Middle frontal gyrus (tissue), 1 donor: ENCODE measurements around the gene TMEM126A.
"Not testable (repeated sequence)": the region's sequence is repeated elsewhere in the genome, so short reads cannot be mapped to it uniquely, and the experiment has no call there.

Experiments
- DNase-seq: peaks from one replicate; pipeline ENCODE4 v3.0.0-alpha.2; 2015; ENCODE audit warnings: low spot score; ENCODE audit errors: extremely low spot score

The TMEM126A gene

DNA sequence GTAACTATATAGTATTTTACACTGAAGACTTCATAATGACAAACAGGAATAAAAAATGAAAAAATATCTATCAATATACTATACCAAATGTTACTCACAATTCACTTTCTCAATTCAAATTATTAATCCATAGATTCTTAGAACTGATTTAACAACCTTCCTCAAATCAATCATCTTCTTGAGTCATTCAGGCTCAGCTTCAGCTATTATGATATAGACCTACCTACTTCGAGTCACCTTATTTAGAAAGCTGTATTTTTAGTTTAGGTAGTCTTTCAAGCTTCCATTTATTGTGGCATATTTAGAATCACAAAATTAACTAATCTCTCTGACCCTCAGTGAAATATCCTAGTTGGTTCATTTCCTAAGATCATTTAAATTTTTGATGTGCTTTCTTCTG is 9.0 kb downstream of the TMEM126A start:
- no peak for DNase-seq

DNA sequence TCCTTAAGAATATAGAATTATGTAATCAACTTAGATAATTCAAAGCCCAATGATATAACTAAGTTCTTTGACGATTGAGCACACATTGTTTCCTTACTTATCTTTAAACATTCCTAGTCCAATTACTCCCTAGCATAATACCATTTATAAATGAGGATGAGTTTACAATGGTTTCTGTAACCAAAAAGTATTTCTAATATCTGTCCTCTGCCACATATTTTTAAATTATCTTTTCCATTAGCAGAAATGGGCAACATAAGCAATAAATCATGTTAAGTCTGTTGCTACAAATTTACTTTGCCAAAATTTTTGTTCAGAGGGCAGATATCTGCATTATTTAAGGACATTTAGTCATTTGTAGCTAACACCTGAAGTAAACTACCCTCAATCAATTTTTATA is 10.4 kb downstream of the TMEM126A start:
- DNase-seq, result no peak

DNA sequence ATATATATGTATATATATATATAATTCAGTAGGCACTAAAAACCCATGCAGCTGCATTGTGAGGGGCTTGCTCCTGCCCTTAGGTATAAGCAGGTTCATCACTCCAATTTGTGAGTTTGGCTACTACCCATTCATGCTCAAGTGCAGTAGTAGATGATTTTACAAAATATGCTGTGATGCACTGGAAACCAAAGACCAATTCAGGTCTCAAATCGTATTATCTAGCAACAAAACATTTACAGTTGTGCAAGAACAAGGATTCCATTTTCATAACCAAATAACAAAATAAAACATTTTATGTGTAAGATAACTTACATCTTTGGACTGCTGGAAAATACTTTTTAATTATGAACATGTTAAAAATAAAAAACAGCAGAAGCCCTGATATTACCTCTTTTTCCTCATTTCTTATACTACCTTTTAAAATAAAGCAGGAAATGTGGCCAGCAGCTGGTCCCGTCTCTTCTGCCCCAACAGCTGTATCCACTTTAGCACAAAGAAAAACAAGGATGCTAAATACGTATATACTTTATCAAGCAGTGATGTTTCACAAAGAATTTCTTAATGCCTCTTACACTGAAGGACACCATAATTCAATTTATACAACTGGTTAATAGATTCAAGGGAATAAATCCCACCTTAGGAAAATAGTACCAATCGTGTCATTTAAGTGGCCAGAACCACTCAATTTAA is 14.4 kb downstream of the TMEM126A start:
- no peak for DNase-seq

DNA sequence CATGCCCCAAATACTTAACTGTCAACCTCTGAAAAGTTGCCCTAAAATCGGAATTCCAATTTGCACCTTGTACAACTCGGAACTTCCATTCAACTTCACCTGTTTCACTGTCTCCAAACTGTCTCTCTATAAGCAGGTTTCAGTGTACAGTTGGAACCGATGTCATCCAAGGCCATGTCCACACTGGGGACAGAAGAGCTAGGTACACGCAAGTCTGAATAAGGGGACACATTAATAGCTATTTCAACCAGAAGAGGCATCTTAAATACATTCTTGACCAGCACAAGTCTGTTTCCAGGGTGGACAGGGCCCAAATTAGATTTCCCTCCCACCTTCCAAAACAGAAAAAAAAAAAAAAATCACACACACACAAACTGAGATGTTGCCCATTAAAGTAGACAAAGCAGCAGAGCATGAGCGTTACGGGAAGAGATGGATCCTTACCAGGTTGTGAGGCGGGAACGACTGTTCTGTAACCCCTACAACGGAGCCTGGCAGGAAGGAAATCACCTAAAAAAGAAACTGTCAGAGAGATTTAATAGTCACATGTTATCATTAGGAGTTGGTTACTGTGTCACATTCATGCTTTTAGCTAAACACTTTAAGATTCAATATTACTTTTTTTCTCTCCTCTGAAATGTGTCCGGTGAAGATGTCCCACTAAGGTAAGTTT is 15.4 kb downstream of the TMEM126A start:
- no peak for DNase-seq

DNA sequence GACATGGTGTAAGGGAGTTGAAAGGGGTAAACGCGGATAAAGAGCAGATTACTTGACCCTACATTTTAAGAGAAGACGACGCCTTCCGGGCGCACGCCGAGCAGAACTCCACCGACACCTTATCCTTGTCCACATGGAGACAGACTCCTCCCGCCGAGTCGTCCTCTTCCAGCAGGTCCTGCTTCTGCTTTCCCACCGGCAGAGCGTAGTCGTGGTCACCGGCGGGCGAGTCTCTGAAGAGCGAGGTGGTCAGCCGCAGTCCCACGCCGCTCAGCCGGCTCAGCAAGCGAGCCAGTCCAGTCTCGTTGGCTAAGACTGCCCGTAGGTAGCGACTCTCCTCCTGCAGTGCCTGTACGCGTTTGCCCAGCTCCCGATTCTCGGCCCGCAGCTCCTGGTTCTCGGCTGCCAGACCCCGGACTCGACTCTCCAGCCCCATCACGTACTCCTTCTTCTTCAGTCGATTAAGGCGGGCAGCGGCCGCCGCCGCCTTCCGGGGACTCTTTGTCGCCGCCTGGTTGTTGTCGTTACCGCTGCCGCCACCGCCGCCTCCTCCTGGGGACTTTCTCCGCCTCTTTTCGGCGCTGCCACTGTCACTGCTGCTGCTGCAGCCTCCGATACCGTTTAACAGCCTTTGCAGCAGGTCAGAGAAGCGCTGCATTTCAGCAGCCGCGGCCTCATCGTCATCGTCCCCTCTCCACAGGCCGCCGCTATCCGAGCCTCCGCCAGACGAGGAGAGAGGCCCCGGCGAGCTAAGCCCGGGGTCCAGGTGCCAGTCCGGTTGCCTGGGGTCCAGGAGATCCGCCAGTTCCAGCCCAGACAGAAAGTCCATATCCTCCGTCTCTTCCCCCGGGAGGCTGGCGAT is 16.2 kb downstream of the TMEM126A start:
- peak; percentile 70 for DNase-seq

DNA sequence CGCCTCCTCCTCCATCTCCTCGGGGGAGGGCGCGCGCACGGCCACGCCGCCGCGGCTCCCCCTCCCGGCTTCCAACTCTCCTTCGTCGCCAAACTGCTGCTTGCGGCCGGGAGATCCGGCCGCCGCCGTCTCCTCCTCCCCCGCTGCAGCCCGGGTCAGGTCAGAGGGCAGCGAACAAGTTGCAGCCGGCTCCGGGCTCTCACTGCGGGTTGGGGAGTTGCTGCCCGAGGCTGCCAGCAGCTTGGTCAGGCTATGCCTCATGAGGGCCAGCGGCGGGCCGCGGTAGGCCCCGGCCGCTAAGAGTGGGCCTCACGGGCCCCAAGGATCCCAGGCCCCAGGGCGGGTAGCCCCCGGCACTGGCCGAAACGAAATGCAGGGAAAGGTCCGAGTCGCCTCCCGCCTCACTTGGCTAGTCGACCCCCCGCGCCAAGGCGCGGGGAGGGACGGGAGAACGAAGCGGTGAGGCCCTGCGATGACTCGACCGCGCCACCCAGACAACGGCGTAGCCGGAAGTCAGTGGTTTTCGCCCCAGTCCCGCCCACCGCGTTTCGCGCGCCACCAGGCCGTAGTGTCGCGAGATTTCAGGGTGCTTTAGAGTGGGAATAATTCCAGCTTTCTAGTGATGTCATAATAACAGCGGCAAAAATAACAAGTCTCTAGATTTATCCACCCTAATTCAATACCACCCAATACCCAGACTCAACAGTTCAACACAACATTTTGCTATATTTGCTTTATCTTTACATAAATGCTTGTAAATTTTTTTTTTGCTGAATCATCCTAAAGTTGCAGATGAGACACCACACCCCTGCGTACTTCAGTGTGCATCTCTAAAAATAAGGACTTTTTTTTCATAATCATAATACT is 17.1 kb downstream of the TMEM126A start, which contains the start of gene CREBZF:
Gene CREBZF (minus strand): TSS at position 515 of the 867 bp plus-strand sequence. CDS start 254 bp downstream, at position 261.
- peak; percentile 94 for DNase-seq

DNA sequence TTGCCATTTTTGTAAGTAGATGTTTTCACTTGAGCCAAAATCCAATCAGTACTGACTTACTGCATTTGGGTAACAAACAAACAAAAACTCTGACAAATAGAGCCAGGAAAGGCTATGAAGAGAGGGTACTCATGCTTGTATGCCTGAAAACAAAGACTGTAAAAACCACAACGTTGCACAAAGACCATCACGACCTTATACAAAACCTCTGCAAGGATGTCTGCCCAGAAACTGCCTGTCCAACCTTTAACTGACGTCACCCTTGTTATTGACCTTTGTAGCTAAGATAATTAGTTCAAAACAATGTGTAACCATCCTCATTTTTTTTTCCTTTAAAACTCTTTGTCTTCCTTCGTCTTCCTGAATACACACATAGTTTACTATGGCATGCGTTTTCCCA is 18.0 kb downstream of the TMEM126A start:
- DNase-seq, result no peak

DNA sequence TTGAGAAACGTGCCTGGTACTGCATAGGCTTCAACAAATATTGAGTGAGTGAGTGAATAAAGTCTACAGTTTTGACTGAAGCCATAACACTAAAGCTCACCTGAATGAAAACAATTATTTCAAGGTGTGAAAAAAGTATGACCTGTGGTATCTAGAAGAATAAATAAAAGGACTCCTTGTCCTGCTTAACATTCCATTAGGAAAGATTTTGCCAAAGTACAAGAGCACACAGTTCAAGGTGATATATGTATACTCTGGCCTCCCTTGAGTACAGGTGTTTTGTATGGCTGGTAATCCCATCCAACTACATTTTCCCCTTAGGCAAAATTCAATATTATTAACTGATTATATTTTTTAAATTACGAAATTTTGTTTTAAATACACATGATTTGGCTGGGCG is 18.9 kb downstream of the TMEM126A start:
- no peak for DNase-seq

DNA sequence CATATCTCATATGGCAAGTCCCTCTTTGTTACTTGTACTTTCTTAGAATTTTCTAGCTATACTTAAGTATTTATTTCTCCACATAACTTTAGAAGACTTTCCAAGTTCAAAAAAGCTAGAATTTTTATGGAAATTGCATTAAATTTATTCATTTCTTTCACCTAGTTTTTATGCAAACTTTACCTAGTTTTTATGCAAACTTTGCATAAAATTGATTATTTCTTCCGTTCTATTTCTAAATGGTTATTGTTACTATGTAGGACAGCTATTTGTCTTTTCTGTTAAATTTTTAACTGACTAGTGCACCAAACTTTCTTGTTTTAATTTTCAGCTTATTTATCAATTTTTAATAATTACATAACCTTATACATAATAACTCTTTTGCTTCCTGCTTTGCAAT is 20.4 kb downstream of the TMEM126A start:
- no peak for DNase-seq

DNA sequence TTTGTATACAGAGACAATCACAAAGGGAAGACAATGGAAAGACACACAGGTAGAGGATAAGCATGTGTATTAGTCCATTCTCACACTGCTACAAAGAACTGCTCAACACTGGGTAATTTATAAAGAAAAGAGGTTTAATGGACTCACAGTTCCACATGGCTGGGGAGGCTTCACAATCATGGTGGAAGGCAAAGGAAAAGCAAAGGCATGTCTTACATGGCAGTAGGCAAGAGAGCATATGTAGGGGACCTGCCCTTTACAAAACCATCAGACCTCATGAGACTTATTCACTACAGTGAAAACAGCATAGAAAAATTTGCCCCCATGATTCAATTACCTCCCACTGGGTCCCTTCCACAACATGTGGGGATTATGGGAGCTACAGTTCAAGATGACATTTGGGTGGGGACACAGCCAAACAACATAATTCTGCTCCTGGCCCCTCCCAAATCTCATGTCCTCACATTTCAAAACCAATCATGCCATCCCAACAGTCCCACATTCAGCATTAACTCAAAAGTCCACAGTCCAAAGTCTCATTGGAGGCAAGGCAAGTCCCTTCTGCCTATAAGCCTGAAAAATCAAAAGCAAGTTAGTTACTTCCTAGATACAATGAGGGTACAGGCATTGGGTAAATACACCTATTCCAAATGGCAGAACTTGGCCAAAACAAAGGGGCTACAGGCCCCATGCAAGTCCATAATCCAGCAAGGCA is 23.3 kb downstream of the TMEM126A start:
- DNase-seq, result not testable (repeated sequence)

DNA sequence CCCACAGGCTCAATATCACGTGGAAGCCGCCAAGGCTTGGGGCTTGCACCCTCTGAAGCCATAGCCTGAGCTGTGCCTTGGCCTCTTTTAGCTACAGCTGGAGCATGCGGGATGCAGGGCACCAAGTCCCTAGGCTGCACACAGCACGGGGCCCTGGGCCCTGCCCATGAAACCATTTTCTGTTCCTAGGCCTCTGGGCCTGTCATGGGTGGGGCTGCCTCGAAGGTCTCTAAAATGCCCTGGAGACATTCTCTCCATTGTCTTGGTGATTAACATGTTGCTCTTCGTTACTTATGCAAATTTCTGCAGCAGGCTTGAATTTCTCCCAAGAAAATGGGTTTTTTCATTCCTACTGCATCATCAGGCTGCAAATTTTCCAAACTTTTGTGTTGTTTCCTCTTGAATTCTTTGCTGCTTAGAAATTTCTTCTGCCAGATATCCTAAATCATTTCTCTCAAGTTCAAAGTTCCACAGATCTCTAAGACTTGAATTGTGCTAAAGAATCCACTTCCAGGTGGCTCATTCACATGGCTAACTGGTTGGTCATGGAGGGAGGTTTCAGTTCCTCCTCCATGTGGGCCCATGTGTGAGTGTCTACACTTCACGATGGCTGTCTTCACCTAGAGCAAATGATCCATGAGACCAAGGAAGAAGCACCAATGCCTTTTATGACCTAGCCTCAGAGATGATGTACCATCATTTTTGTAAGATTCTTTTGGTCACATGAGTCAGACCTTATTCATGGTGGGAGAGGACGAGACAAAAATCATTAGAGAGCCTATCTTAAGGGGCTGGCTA is 24.5 kb downstream of the TMEM126A start:
- no peak for DNase-seq

DNA sequence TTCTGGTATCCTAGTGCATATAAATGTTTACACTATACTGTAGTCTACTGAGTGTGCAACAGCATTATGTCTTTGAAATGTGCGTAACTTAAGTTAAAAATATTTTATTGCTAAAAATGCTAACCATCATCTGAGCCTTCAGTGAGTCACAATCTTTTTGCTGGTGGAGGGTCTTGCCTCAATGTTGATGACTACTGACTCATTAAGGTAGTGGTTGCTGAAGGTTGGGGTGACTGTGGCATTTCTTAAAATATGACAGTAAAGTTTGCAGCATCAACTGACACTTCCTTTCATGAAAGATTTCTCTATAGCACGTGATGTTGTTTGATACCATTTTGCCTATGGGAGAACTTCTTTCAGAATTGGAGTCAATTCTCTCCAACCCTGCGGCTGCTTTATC is 25.6 kb downstream of the TMEM126A start:
- DNase-seq, result no peak

DNA sequence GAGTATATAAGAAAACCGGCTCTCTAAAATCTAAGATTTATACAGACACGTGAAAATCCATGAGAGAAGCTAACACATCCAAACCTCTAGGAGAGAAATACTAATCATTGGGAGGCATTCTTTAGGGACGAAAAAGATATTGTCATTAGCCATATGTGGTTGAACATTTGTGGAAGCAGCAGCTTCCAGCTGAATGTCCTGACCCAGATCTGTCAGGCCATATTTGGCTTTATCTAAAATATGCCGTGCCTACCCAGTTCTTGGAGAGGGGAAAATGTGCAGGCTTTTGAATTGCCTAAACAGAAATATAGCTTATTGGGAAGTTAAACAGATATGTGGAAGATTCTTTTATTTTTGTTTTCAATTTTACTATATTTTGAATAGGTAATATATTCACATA is 31.8 kb downstream of the TMEM126A start:
- DNase-seq, result no peak

DNA sequence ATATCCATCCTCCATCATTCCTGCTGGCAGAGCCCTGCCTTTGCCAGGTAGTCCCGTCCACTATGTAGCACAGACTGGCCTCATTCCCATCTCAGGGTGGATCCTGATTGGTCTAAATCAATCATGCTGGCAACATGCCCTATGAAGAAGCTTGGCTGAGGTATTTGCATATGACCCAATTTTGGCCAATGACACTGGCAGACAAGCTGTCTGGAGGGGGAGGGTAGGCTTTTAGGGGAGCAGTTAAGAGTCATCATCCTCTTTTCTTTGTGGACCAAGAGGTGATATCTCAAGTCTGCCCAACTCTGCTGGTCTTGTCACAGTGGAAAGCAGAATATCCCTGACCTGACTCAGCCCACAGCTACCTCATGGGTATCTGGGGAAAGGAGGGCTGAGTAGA is 33.1 kb downstream of the TMEM126A start:
- DNase-seq, result no peak

DNA sequence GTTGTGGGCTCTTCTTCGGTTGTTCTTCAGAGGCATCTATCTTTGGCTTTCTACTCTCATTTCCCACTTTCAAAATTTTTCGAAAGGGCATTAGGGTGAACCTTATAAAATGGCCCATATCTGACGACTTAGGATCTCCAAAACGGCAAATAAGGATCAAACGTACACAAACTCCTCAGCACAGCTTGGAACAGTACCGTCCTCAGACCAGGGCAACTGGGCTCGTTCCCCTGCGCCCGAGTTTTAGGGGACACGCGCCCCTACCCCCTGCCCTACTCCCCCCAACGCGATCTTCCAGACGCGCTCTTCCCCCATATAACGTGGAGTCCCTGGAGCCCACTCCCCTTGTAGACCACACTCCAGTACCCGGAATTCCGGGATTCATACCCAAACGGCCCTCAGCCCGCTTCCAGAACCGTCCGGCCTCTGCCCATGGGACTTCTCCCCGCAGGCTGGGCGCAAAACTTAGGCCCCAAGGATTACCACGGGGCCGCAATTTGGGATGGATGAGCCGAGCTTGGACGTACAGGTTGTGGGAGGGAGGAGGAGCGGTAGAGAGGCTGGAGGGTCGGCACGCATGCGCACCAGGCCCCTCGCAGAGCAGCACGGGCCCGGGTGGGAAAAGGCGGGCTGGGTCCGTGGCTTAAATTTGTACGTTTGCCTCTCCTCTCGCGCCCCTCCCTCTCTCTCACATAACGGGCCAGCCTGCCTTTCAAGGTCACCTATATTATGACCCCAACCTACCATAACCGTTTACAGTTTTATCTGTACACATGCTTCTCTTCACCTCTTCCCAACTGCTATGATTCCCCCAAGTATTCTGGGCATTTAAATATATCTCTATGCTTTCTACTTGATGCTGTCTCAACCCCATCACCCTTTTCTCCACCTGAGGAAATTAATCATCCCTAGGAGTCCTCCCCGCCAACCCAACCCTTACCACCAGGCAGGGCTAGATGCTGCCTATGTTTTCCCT is 34.9 kb downstream of the TMEM126A start:
- DNase-seq, result no peak

DNA sequence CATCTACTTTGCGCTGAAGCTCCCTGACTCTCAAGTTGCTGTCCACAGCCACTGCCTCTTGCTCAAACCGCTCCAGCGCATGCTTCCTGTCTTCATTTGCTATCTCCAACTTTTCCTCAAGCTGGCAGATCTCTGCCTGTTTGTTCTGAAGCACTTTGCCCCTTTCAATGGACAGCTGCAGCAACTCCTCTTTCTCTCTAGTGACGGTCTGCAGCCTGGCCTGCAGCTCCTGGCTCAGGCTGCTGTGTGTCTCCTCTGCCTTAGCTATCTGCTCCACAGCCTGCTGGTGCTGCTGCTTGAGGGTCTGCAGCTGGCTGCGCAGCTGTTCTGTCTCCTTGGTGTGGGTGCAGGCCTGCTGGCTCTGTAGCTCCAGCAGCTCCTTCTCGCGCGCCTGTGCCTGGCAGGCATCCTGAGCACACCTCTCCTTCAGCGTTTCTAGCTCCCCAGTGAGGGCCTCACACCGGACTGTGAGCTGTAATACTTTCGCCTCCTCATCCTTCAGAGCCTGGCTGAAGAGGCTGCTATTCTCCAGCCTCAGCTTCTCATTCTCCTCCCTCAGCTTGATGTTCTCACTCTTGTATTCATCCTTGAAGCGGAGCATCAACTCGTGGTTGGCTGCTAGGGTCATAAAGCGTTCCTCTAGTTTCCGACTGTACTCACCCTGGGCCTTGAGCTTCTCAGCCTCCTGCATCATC is 37.5 kb downstream of the TMEM126A start:
- DNase-seq, result no peak

DNA sequence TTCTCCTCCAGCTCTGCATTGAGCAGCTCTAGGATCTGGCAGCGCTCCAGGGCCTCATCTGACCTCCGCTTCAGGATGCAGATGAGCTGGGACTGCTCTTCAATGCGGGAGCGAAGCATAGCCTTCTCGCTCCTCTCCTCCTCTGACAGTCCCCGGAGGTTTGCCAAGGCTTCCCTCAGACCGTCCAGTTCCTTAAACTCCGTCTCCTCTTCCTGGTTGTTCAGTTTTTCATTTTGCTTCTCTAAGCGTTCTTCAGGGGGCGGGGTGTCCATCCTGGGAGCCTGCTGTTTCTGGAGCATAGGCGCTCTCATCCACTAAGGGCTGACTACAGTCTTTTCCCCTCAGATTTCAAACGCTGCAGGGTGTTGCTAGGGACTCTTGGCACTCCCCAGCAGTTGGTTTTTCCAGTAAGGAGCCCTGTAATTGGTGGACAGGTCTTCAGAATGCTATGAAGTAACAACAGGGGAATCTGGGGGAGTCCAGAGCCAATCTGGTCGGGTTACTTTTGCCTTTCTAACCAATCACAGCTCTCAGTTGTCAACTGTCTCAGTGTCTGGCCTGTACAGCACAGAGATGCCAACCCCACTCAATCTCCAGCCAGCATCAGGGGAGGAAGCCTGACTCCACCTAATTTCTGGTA is 38.2 kb downstream of the TMEM126A start, which contains the start of gene CCDC89:
Gene CCDC89 (minus strand): TSS at position 376 of the 640 bp plus-strand sequence. CDS start 65 bp downstream, at position 311.
- peak; percentile 62 for DNase-seq
